BLaER1 (cell line): ENCODE data around the gene DDX49.

Experiments used
- H3K27ac ChIP-seq: shearing (Covaris generic); formaldehyde crosslinking; 2 replicates; pipeline ENCODE4 v1.8.1; 2022
- H3K27me3 ChIP-seq: shearing (Covaris generic); formaldehyde crosslinking; 2 replicates; pipeline ENCODE4 v1.8.1; 2022
- H3K36me3 ChIP-seq: shearing (Covaris generic); formaldehyde crosslinking; 2 replicates; pipeline ENCODE4 v1.8.1; 2022
- H3K4me1 ChIP-seq: shearing (Covaris generic); formaldehyde crosslinking; 2 replicates; pipeline ENCODE4 v1.8.1; 2022
- H3K4me2 ChIP-seq: shearing (Covaris generic); formaldehyde crosslinking; 2 replicates; pipeline ENCODE4 v1.8.1; 2022
- H3K4me3 ChIP-seq: shearing (Covaris generic); formaldehyde crosslinking; 2 replicates; pipeline ENCODE4 v1.8.1; 2022
- H3K9ac ChIP-seq: shearing (Covaris generic); formaldehyde crosslinking; 2 replicates; pipeline ENCODE4 v1.8.1; 2022
- H3K9me3 ChIP-seq: shearing (Covaris generic); formaldehyde crosslinking; 2 replicates; pipeline ENCODE4 v1.8.1; 2022
- H4K20me1 ChIP-seq: shearing (Covaris generic); formaldehyde crosslinking; 2 replicates; pipeline ENCODE4 v1.8.1; 2022
- Cebpa-rat ChIP-seq: shearing (Covaris generic); IDR thresholded peaks from 2 replicates; pipeline ENCODE4 v1.8.1; 2022

Gene DDX49, protein sequence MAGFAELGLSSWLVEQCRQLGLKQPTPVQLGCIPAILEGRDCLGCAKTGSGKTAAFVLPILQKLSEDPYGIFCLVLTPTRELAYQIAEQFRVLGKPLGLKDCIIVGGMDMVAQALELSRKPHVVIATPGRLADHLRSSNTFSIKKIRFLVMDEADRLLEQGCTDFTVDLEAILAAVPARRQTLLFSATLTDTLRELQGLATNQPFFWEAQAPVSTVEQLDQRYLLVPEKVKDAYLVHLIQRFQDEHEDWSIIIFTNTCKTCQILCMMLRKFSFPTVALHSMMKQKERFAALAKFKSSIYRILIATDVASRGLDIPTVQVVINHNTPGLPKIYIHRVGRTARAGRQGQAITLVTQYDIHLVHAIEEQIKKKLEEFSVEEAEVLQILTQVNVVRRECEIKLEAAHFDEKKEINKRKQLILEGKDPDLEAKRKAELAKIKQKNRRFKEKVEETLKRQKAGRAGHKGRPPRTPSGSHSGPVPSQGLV

DNA sequence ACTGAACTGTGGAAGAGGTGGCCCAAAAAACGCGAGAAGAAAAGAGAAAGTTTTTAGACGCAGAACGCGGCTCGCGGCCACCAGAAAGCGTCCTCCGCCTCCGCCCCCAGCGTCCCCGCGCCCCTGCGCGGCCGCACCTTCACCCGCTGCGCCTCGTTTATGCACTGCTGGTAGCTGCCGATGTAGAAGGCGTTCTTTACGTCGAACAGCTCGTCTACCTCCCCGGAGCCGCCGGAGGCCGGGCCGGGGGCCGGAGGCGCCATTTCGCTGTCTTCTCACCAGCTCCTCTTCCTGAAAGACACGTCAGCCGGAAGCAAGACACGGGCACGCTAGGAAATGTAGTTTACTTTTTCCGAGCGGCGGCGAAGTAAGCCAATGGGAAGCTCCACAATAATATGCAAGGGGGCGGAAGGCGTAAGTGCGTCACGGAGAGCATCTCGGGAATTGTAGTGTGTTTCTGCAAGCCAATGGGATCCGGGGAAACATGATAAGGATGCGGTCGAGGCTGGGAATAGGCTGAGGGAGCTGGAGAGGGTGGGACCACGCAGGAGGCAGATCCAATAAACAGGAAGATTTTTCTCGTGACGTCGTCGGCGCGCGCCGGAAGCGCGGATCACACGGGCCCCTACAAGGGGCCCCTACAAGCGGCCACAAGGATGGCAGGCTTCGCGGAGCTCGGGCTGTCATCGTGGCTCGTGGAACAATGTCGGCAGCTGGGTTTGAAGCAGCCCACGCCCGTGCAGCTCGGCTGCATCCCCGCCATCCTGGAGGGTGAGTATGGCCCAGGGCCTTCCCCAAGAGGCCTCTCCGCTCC is at the start of gene DDX49, which contains the start of gene COPE:
Gene DDX49, plus strand, starts transcription at position 630 of the 814 bp plus-strand sequence. Its CDS starts 27 bp downstream, at position 657.
Gene COPE, minus strand, starts transcription at position 302 of the 814 bp plus-strand sequence. Its CDS starts 39 bp downstream, at position 263.
- H4K20me1 ChIP-seq, result peaks cover 64% of the 10 kb centered on the region

DNA sequence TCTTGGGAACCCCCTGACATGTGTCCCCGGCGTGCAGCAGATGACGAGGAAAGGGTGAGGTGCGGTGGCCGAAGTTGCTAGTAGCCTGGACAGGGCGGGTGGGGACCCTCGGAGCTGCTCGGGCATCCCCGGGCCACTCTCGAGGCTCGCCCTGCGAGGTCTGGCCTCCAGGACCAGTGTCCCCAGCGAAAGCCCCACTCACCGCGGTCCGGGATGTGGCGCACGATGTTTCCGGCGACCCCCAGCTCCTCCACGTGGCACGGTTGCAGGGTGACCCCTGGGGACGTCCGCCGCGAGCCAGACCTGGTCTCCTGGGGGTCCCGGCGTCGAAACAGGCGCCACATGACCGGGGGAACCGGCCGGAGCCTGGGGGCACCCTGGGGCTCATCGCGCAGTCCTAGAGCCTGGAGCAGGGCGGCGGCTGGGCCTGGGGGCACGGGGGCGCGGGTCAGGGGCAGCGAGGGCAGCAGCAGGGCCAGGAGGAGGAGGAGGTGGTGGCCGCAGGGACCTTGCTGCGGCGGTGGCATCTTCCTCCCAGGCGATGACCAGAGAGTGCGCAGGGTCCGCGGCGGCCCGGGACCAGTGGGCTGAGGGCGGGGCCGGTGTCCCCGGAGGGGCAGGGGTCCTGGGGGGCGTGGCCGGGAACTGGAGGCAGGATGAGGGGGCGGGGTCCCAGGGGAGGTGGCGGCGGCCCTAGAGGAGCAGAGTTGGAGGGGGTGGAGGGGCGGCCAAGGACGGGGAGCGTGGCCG is 49.6 kb upstream of the DDX49 start:
- Histone ChIP-seq H3K9me3 (no peaks in the 10 kb centered on the region), H3K36me3 (peaks cover 48% of the 10 kb centered on the region), H3K9ac (peak overlapping the region; percentile 45; the same call in 1 of the 2 replicates), H4K20me1 (peaks cover 53% of the 10 kb centered on the region), H3K27ac (peak overlapping the region; percentile 46), H3K4me3 (peak overlapping the region; percentile 57), H3K4me1 (peaks cover 27% of the 10 kb centered on the region), H3K4me2 (peak overlapping the region; percentile 95), H3K27me3 (no peaks in the 10 kb centered on the region)
- no peak for TF ChIP-seq Cebpa-rat

More for the DNA sequence above, at the start of gene DDX49, which contains the start of gene COPE:
- TF ChIP-seq Cebpa-rat, result no peak
- H3K9me3 ChIP-seq, result no peaks in the 10 kb centered on the region
- H3K27me3 ChIP-seq, result no peaks in the 10 kb centered on the region
- H3K36me3 ChIP-seq, result peaks cover 47% of the 10 kb centered on the region
- peak within 1 kb of the TSS; percentile 89 for H3K27ac ChIP-seq
- H3K4me1 ChIP-seq, result peaks cover 55% of the 10 kb centered on the region
- peak within 1 kb of the TSS; percentile 92 for H3K9ac ChIP-seq
- H3K4me3 ChIP-seq, result peak within 1 kb of the TSS; percentile 95
- peak within 1 kb of the TSS; percentile 95 for H3K4me2 ChIP-seq

- Histone ChIP-seq H3K9me3 (peaks cover 5% of the 10 kb centered on the region; the same call in 1 of the 2 replicates), H3K36me3 (peaks cover 41% of the 10 kb centered on the region), H3K4me3 (peak overlapping the region; percentile 57), H3K27me3 (no peaks in the 10 kb centered on the region), H3K4me2 (peak overlapping the region; percentile 95), H3K27ac (peak overlapping the region; percentile 66), H3K9ac (peak overlapping the region; percentile 50; the same call in 1 of the 2 replicates), H3K4me1 (peaks cover 31% of the 10 kb centered on the region), H4K20me1 (peaks cover 48% of the 10 kb centered on the region)
- TF ChIP-seq Cebpa-rat, result no peak
Measured at GRCh38 chr19:18870531-18871172, 48.9 kb upstream of the DDX49 start.

DNA sequence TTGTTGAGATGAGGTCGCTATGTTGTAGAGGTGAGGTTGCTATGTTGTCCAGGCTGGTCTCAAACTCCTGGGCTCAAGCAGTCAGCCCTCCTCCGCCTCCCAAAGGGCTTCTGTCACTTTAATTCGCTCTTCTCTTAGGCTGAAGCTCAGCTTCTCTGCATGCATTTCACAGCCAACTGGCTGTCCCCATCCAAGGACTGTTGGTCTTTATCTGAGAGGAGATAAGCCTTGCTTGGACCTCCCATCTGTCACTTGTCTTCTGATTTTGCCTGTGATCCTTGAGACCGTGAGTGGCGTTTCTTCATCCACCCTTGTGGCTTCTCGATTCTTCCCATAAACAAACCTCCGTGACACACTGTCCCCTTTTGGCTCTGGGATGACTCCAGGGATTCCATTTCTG is 48.0 kb upstream of the DDX49 start:
- Histone ChIP-seq H3K36me3 (peaks cover 32% of the 10 kb centered on the region), H3K9me3 (peaks cover 14% of the 10 kb centered on the region), H4K20me1 (peaks cover 39% of the 10 kb centered on the region), H3K4me2 (peak overlapping the region; percentile 95; the same call in 1 of the 2 replicates), H3K27ac (no peak overlapping the region), H3K4me1 (peaks cover 34% of the 10 kb centered on the region), H3K9ac (no peak overlapping the region), H3K27me3 (no peaks in the 10 kb centered on the region), H3K4me3 (no peak overlapping the region)
- TF ChIP-seq Cebpa-rat, result no peak

- no peak for TF ChIP-seq Cebpa-rat
Measured at GRCh38 chr19:18875726-18876125, 43.8 kb upstream of the DDX49 start.

GRCh38 chr19:18876865-18877264 is 42.6 kb upstream of the DDX49 start:
- H3K4me2 ChIP-seq, result no peak overlapping the region
- TF ChIP-seq Cebpa-rat, result no peak

More at GRCh38 chr19:18875726-18876125, 43.8 kb upstream of the DDX49 start:
- no peak overlapping the region for H3K9ac ChIP-seq
- peaks cover 10% of the 10 kb centered on the region; the same call in 1 of the 2 replicates for H3K36me3 ChIP-seq
- H3K4me1 ChIP-seq, result peaks cover 22% of the 10 kb centered on the region
- H3K27ac ChIP-seq, result no peak overlapping the region
- peaks cover 24% of the 10 kb centered on the region for H3K9me3 ChIP-seq
- H3K27me3 ChIP-seq, result no peaks in the 10 kb centered on the region
- H4K20me1 ChIP-seq, result 0 out of 2 replicates have a peak, but pooled peaks cover 8% of the 10 kb centered on the region
- no peak overlapping the region for H3K4me2 ChIP-seq
- no peak overlapping the region for H3K4me3 ChIP-seq

DNA sequence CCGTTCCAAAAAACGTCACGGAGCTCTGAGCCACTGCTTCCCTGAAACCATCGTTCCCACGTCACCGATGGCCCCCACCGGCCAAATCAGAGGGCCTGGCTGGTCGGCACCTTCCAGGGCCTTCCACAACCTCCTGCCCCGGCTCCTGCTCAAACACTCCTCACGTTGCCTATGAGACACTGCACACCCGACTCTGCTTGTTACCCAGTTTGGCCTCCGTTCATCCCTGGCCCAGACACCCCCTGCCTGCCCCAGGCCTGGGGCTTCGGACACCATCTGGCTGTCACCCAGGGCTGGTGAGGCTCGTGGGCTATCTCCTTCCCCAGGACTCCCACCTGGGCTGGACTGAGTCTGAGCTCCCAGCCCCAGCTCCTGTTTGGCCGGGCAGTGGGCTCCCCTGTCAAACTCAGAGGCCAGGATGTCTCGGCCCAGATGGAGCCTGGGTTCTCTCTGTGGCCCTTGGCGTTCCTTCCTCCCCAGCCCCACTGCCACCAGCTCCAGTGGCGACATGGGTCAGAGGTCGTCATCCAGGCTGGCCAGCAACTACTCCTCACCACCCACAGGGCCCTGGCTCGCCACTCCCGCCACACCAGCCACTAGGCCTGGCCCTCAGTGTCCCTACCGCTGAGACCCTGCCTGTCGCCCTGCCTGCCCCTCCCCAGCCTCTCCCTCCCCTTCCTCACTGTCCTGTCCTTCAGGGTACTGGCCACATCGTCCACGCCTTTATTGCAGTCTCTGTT is 41.3 kb upstream of the DDX49 start:
- no peaks in the 10 kb centered on the region for H4K20me1 ChIP-seq
- H3K4me3 ChIP-seq, result no peak overlapping the region
- peaks cover 24% of the 10 kb centered on the region for H3K9me3 ChIP-seq
- no peak overlapping the region for H3K9ac ChIP-seq
- peaks cover 7% of the 10 kb centered on the region; the same call in 1 of the 2 replicates for H3K4me1 ChIP-seq
- no peak overlapping the region for H3K4me2 ChIP-seq
- no peak for TF ChIP-seq Cebpa-rat
- H3K27me3 ChIP-seq, result no peaks in the 10 kb centered on the region
- H3K27ac ChIP-seq, result no peak overlapping the region
- peaks cover 10% of the 10 kb centered on the region; the same call in 1 of the 2 replicates for H3K36me3 ChIP-seq

More at GRCh38 chr19:18876865-18877264, 42.6 kb upstream of the DDX49 start:
- peaks cover 24% of the 10 kb centered on the region for H3K9me3 ChIP-seq
- no peaks in the 10 kb centered on the region for H3K27me3 ChIP-seq
- H3K36me3 ChIP-seq, result peaks cover 10% of the 10 kb centered on the region; the same call in 1 of the 2 replicates
- no peaks in the 10 kb centered on the region for H4K20me1 ChIP-seq
- H3K4me3 ChIP-seq, result no peak overlapping the region
- no peak overlapping the region for H3K27ac ChIP-seq
- no peak overlapping the region for H3K9ac ChIP-seq
- peaks cover 11% of the 10 kb centered on the region for H3K4me1 ChIP-seq
